H1 (cell line): ENCODE results near the gene RAD51B. TPM values are rescaled to one million over a fixed set of nuclear protein-coding genes. Genes with fewer than 3 reads are reported as not detected.

ENCODE experiments used
- CTCF ChIA-PET: fragments of 300-600 bp; sonication (Branson Sonifier 250); formaldehyde crosslinking; loops from one replicate; lab custom pipeline; 2021; ENCODE audit not compliant: partially characterized antibody; lab: Charles Lee
- POLR2A ChIA-PET: fragments of 300-600 bp; sonication (Branson Sonifier 250); formaldehyde crosslinking; loops from one replicate; lab custom pipeline; 2021; ENCODE audit warnings: inconsistent platforms; ENCODE audit not compliant: partially characterized antibody; lab: Charles Lee
- DNase-seq, 2 experiments: peaks; one replicate each; pipeline versions ENCODE4 v3.0.0 to v3.0.0-alpha.2; 2010 to 2022; ENCODE audit warnings: low spot score in 2 of 2, low read depth in 1 of 2, mixed read lengths in 1 of 2
- FAIRE-seq: peaks from 2 replicates; lab custom pipeline; 2011; peaks lifted over from hg19 to GRCh38; lab: Jason Lieb, UNC
- H2AFZ ChIP-seq: 2 replicates; pipeline ENCODE4 v1.8.1; 2012; ENCODE audit warnings: low read length, inconsistent platforms
- H2AK5ac ChIP-seq: 2 replicates; pipeline ENCODE4 v1.6.1; 2013; ENCODE audit warnings: low read depth, low read length
- H2BK120ac ChIP-seq: replicated peaks from 2 replicates; pipeline ENCODE3; 2013; ENCODE audit warnings: low read depth, low read length, inconsistent platforms
- H2BK12ac ChIP-seq: 2 replicates; pipeline ENCODE4 v1.6.1; 2013; ENCODE audit warnings: low read depth, low read length
- H2BK15ac ChIP-seq: 2 replicates; pipeline ENCODE4 v1.6.1; 2013; ENCODE audit warnings: low read length
- H2BK20ac ChIP-seq: 2 replicates; pipeline ENCODE4 v1.6.1; 2013; ENCODE audit warnings: low read length
- H2BK5ac ChIP-seq: 2 replicates; pipeline ENCODE4 v1.6.1; 2013; ENCODE audit warnings: low read depth, low read length
- H3K14ac ChIP-seq: 2 replicates; pipeline ENCODE4 v1.6.1; 2013; ENCODE audit warnings: inconsistent platforms; ENCODE audit not compliant: insufficient read length
- H3K18ac ChIP-seq: 2 replicates; pipeline ENCODE4 v1.6.1; 2013; ENCODE audit warnings: low read length; ENCODE audit errors: extremely low read depth
- H3K23ac ChIP-seq: 2 replicates; pipeline ENCODE4 v1.6.1; 2013; ENCODE audit warnings: inconsistent platforms; ENCODE audit not compliant: insufficient read length
- H3K23me2 ChIP-seq: 2 replicates; pipeline ENCODE4 v1.6.1; 2013; ENCODE audit warnings: low read depth, low read length
- H3K27ac ChIP-seq: 2 replicates; pipeline ENCODE4 v1.6.1; 2011; ENCODE audit warnings: low read depth, low read length, inconsistent platforms
- H3K27me3 ChIP-seq, 4 experiments: replicated peaks in 1 of 4; 1 replicate in 1 of 4; 2 replicates in 3 of 4; pipeline versions ENCODE4 v1.6.1 to v1.8.1; 2011 to 2013; ENCODE audit warnings: low read length in 3 of 4, mild to moderate bottlenecking in 3 of 4, inconsistent platforms in 2 of 4, mixed read lengths in 2 of 4, moderate library complexity in 1 of 4; ENCODE audit not compliant: control insufficient read depth in 3 of 4, insufficient read depth in 3 of 4; ENCODE audit errors: extremely low read depth in 1 of 4
- H3K36me3 ChIP-seq, 4 experiments: 2 replicates each; pipeline versions ENCODE4 v1.6.1 to v1.8.1; 2011 to 2013; ENCODE audit warnings: mild to moderate bottlenecking in 4 of 4, low read length in 3 of 4, moderate library complexity in 2 of 4, control low read depth in 1 of 4, inconsistent platforms in 1 of 4; ENCODE audit not compliant: insufficient read depth in 4 of 4, control insufficient read depth in 2 of 4
- H3K4ac ChIP-seq: replicated peaks from 2 replicates; pipeline ENCODE3; 2013; ENCODE audit warnings: low read length, low read depth, mixed read lengths, inconsistent platforms; ENCODE audit not compliant: insufficient read length
- H3K4me1 ChIP-seq, 4 experiments: replicated peaks in 1 of 4; 1 replicate in 1 of 4; 2 replicates in 3 of 4; pipeline versions ENCODE4 v1.6.1 to v1.8.1; 2011 to 2013; ENCODE audit warnings: low read length in 3 of 4, inconsistent platforms in 2 of 4, mixed read lengths in 1 of 4; ENCODE audit not compliant: insufficient read depth in 4 of 4, control insufficient read depth in 3 of 4
- H3K4me2 ChIP-seq, 2 experiments: 2 replicates each; pipeline versions ENCODE4 v1.6.1 to v1.8.1; 2011 to 2013; ENCODE audit warnings: low read depth in 2 of 2, low read length in 2 of 2, control low read depth in 1 of 2, inconsistent platforms in 1 of 2, mild to moderate bottlenecking in 1 of 2; ENCODE audit not compliant: insufficient read depth in 1 of 2
- H3K4me3 ChIP-seq, 4 experiments: fragments of 200-600, 300-600 bp in 1 of 4; sonication (generic), shearing (Covaris generic), sonication (Bioruptor Twin) in 1 of 4; 2 replicates each; pipeline versions ENCODE4 v1.5.1 to v1.8.1; 2011 to 2016; ENCODE audit warnings: low read length in 4 of 4, low read depth in 3 of 4, control low read depth in 2 of 4, inconsistent platforms in 2 of 4, mild to moderate bottlenecking in 2 of 4, mixed read lengths in 1 of 4, moderate library complexity in 1 of 4; ENCODE audit not compliant: insufficient read depth in 2 of 4; ENCODE audit errors: extremely low read depth in 1 of 4
- H3K56ac ChIP-seq: replicated peaks from 2 replicates; pipeline ENCODE3; 2013; ENCODE audit warnings: low read depth, mild to moderate bottlenecking, mixed read lengths, low read length, inconsistent platforms; ENCODE audit not compliant: insufficient read length
- H3K79me1 ChIP-seq: 2 replicates; pipeline ENCODE4 v1.6.1; 2013; ENCODE audit warnings: low read depth, low read length, control low read depth
- H3K79me2 ChIP-seq, 2 experiments: 2 replicates each; pipeline versions ENCODE4 v1.6.1 to v1.8.1; 2012 to 2013; ENCODE audit warnings: low read length in 2 of 2, mild to moderate bottlenecking in 2 of 2, inconsistent platforms in 1 of 2; ENCODE audit not compliant: insufficient read depth in 2 of 2, control insufficient read depth in 1 of 2
- H3K9ac ChIP-seq, 4 experiments: replicated peaks in 1 of 4; 1 replicate in 1 of 4; 2 replicates in 3 of 4; pipeline versions ENCODE4 v1.6.1 to v1.8.1; 2011 to 2013; ENCODE audit warnings: low read depth in 3 of 4, low read length in 3 of 4, control low read depth in 2 of 4, mild to moderate bottlenecking in 2 of 4, moderate library complexity in 2 of 4, inconsistent platforms in 1 of 4; ENCODE audit errors: extremely low read depth in 1 of 4
- H3K9me3 ChIP-seq, 2 experiments: 2 replicates each; pipeline versions ENCODE4 v1.6.1 to v1.8.1; 2012 to 2013; ENCODE audit warnings: mild to moderate bottlenecking in 2 of 2, moderate library complexity in 2 of 2, control low read depth in 1 of 2, inconsistent platforms in 1 of 2, low read depth in 1 of 2, low read length in 1 of 2, mixed read lengths in 1 of 2; ENCODE audit not compliant: insufficient read depth in 2 of 2
- H4K20me1 ChIP-seq, 2 experiments: replicated peaks in 1 of 2; 2 replicates each; pipeline versions ENCODE3 to v1.8.1; 2011 to 2013; ENCODE audit warnings: inconsistent platforms in 2 of 2, low read length in 2 of 2, mild to moderate bottlenecking in 1 of 2; ENCODE audit not compliant: insufficient read depth in 2 of 2, control insufficient read depth in 1 of 2
- H4K5ac ChIP-seq: 2 replicates; pipeline ENCODE4 v1.6.1; 2013; ENCODE audit warnings: low read length, low read depth, mixed read lengths, inconsistent platforms; ENCODE audit not compliant: insufficient read length
- H4K8ac ChIP-seq: 2 replicates; pipeline ENCODE4 v1.8.0; 2013; ENCODE audit warnings: mild to moderate bottlenecking, moderate library complexity, low read length, inconsistent platforms; ENCODE audit not compliant: insufficient read depth; ENCODE audit errors: extremely low read depth
- H4K91ac ChIP-seq: replicated peaks from 2 replicates; pipeline ENCODE3; 2013; ENCODE audit warnings: low read length, mixed read lengths, inconsistent platforms; ENCODE audit not compliant: insufficient read length
- CTCF ChIP-seq, 3 experiments: IDR thresholded peaks; 1 replicate in 2 of 3; 2 replicates in 1 of 3; pipeline versions ENCODE4 v1.5.1 to v1.6.1; 2011; ENCODE audit warnings: low read length in 3 of 3, mild to moderate bottlenecking in 3 of 3, inconsistent platforms in 2 of 3, low read depth in 1 of 3, moderate library complexity in 1 of 3; ENCODE audit not compliant: insufficient read depth in 1 of 3; ENCODE audit errors: control extremely low read depth in 1 of 3
- KDM4A ChIP-seq: IDR thresholded peaks from one replicate; pipeline ENCODE4 v1.7.1; 2012; ENCODE audit warnings: low read depth, mild to moderate bottlenecking, moderate library complexity, low read length, inconsistent platforms; ENCODE audit not compliant: severe bottlenecking
- TEAD4 ChIP-seq: IDR thresholded peaks from 2 replicates; pipeline ENCODE4 v1.6.1; 2012; ENCODE audit warnings: low read depth, low read length, inconsistent platforms, mixed read lengths
- WGBS, 2 experiments: shearing (Covaris generic) in 1 of 2; methylation state at CpG; one replicate each; pipeline versions ENCODE4 v1.1.6 to v1.1.7; 2013 to 2015; ENCODE audit warnings: low lambda C conversion rate in 2 of 2, mixed read lengths in 2 of 2, inconsistent platforms in 1 of 2, low coverage in 1 of 2, missing lambda C conversion rate in 1 of 2; ENCODE audit not compliant: insufficient replicate concordance in 2 of 2, insufficient coverage in 1 of 2, insufficient read length in 1 of 2; ENCODE audit errors: extremely low coverage in 1 of 2, missing lambda C conversion rate in 1 of 2; 5-methylcytosine and 5-hydroxymethylcytosine counted together
- polyA plus RNA-seq, 7 experiments: library from polyadenylated mRNA; depleted of rRNA in 3 of 7; stranded (reverse) in 5 of 7; unstranded in 2 of 7; fragments of >200 nt in 5 of 7; fragments of 200-250 nt in 2 of 7; gene quantifications; 1 replicate in 5 of 7; 2 replicates in 1 of 7; 4 replicates in 1 of 7; pipeline versions ENCODE4 v1.2.1 to v1.2.3, GENCODE V29; 2011 to 2013; ENCODE audit warnings: missing spikeins in 2 of 7, mixed read lengths in 2 of 7
- total RNA-seq: library from RNA; stranded (reverse); fragmentation: NEBNext Ultra II Directional; extraction: Animal tissue kit (Norgen Biotek cat#: 25700); gene quantifications from 2 replicates; pipeline ENCODE4 v1.2.1, GENCODE V29; 2021

The RAD51B gene
- total and polyA plus RNA-seq, 2 of the 8 experiments (the other 6 are each of a cell fraction or from before 2014, with no cell fraction given), result 3.9 to 14.9 TPM

GRCh38 chr14:68462683-68463082 is 643.1 kb downstream of the RAD51B start:
- 84% methylated on average over 1 of the region's 1 CpG; no CpG with 5 or more reads in 1 of the 2 experiments for WGBS, 2 experiments

More at GRCh38 chr14:68462683-68463082, 643.1 kb downstream of the RAD51B start:
- Histone ChIP-seq H4K5ac (no peak overlapping the region), H3K79me1 (no peaks in the 10 kb centered on the region), H4K8ac (no peak overlapping the region), H3K9me3 (no peaks in the 10 kb centered on the region), H2BK20ac (no peak overlapping the region), H3K4ac (no peak overlapping the region), H4K91ac (no peak overlapping the region), H2BK120ac (no peak overlapping the region), H3K27me3 (no peaks in the 10 kb centered on the region), H2AK5ac (no peak overlapping the region), H3K23ac (no peak overlapping the region), H3K18ac (no peak overlapping the region), H3K14ac (no peak overlapping the region), H2BK15ac (no peak overlapping the region), H2BK12ac (no peak overlapping the region), H2BK5ac (no peak overlapping the region), H3K4me3 (no peak overlapping the region), H2AFZ (no peak overlapping the region), H3K4me1 (peaks cover 0 to 8% (median 1%) of the 10 kb centered on the region in 4 experiments; a peak in 2 of 7 replicates), H3K23me2 (no peaks in the 10 kb centered on the region), H4K20me1 (no peaks in the 10 kb centered on the region), H3K4me2 (no peak overlapping the region), H3K56ac (no peak overlapping the region), H3K27ac (no peak overlapping the region), H3K9ac (no peak overlapping the region), H3K36me3 (no peaks in the 10 kb centered on the region), H3K79me2 (no peaks in the 10 kb centered on the region)
- ChIA-PET CTCF (interaction anchor here (0.6 kb wide), 1 partner anchor 42 kb away, joined by 4 read pairs; no protein-coding TSS in a partner anchor), POLR2A (no interaction called here)
- TF ChIP-seq KDM4A (no peak), TEAD4 (peak; percentile 79), CTCF (IDR thresholded peaks at IDR 0.05; ENCODE audit: control extremely low read depth in 1 of 3, insufficient read depth in 1 of 3, low read depth in 1 of 3, low read length in 3 of 3) (peak in 1 of 3 experiments; percentile 20; a peak in 1 of 4 replicates)
- no peak for FAIRE-seq
- no peak for DNase-seq
